SU-DHL-6 (cell line): Measurements from ENCODE around the gene SHLD2.
"Not testable (repeated sequence)": the region's sequence is repeated elsewhere in the genome, so short reads cannot be mapped to it uniquely, and the experiment has no call there.

Experiments used
- EZH2phosphoT487 ChIP-seq: fragments of 200-600 bp; sonication (generic), shearing (Covaris generic); conservative IDR thresholded peaks from 2 replicates; pipeline ENCODE4 v1.6.1; 2018; ENCODE audit warnings: mild to moderate bottlenecking, antibody characterized with exemption, low read length, moderate library complexity, mixed read lengths
- TF ChIP-seq, protein P1 (sequence below): fragments of 200-600 bp; sonication (generic); IDR thresholded peaks from one replicate; pipeline ENCODE4 v1.5.1; 2017; ENCODE audit warnings: antibody characterized with exemption, mild to moderate bottlenecking, low read length, moderate library complexity; ENCODE audit not compliant: insufficient read depth, poor library complexity, severe bottlenecking

DNA sequence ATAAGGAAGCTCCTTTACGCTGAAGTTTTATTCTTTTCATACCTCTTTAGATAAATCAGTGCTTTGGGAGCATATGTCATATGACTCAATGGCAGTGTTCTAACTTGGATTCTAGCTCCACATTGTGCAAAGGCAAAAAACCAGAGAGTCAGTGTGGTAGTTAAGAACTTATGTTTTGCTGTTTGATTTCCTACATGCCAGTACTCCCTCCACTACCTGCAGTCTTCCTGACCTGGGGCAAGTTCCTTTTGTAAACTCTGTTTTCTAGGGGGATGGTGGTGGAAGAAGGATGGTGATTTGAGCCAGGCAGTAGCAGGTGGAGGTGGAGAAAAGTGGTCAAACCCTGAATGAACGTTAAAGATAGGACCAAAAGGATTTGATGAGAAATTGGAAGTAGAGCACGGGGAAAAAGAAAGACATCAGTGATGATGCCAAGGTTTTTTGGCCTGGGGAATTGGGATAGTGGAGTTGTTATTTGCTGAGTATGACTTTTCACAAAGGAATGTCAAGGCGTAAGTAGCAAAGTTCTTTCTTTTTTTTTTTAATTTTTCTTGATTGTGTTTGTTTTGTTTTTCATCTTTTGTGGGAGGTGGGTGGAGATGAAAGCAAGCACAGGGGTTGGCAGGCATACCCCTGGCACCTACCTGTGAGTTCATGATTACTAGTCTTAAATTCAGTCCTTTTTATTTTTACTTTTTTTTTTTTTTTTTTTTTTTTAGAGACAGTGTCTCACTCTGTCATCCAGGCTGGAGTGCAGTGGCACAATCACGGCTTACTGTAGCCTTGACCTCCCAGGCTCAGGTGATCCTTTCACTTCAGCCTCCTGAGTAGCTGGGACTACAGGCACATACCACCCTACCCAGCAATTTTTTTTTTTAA, 47.5 kb downstream of the SHLD2 start:
- TF ChIP-seq, protein P1, sequence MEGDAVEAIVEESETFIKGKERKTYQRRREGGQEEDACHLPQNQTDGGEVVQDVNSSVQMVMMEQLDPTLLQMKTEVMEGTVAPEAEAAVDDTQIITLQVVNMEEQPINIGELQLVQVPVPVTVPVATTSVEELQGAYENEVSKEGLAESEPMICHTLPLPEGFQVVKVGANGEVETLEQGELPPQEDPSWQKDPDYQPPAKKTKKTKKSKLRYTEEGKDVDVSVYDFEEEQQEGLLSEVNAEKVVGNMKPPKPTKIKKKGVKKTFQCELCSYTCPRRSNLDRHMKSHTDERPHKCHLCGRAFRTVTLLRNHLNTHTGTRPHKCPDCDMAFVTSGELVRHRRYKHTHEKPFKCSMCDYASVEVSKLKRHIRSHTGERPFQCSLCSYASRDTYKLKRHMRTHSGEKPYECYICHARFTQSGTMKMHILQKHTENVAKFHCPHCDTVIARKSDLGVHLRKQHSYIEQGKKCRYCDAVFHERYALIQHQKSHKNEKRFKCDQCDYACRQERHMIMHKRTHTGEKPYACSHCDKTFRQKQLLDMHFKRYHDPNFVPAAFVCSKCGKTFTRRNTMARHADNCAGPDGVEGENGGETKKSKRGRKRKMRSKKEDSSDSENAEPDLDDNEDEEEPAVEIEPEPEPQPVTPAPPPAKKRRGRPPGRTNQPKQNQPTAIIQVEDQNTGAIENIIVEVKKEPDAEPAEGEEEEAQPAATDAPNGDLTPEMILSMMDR: not testable (repeated sequence)
- TF ChIP-seq EZH2phosphoT487: not testable (repeated sequence)
